ENCODE data around the gene PTTG1IP2.

PTTG1IP2 gene

GRCh38 chr7:90469554-90469953, at the start of gene PTTG1IP2:
Gene PTTG1IP2 (plus strand): TSS chr7:90469639. CDS start chr7:90469787, 148 bp downstream.
- no peak for DNase-seq

- DNase-seq: no peak
Observed at GRCh38 chr7:90421651-90422050, 47.8 kb upstream of the PTTG1IP2 start.

GRCh38 chr7:90424720-90425119, 44.7 kb upstream of the PTTG1IP2 start:
- DNase-seq: no peak

GRCh38 chr7:90425376-90425775, 44.1 kb upstream of the PTTG1IP2 start:
- DNase-seq: no peak

- no peak for DNase-seq
Observed at GRCh38 chr7:90430614-90431460, 38.6 kb upstream of the PTTG1IP2 start.

- no peak for DNase-seq
Observed at GRCh38 chr7:90432752-90433151, 36.7 kb upstream of the PTTG1IP2 start.

GRCh38 chr7:90433221-90433620, 36.2 kb upstream of the PTTG1IP2 start:
- no peak for DNase-seq

- DNase-seq: no peak
Observed at GRCh38 chr7:90445633-90446032, 23.8 kb upstream of the PTTG1IP2 start.

- DNase-seq: no peak
Observed at GRCh38 chr7:90446137-90446899, 23.1 kb upstream of the PTTG1IP2 start.

- no peak for DNase-seq
Observed at GRCh38 chr7:90453259-90453891, 16.1 kb upstream of the PTTG1IP2 start.

- DNase-seq: no peak
Observed at GRCh38 chr7:90453931-90454330, 15.5 kb upstream of the PTTG1IP2 start.

GRCh38 chr7:90455163-90456030, 14.0 kb upstream of the PTTG1IP2 start:
- peak; percentile 64 for DNase-seq

- DNase-seq: no peak
Observed at GRCh38 chr7:90458104-90458503, 11.3 kb upstream of the PTTG1IP2 start.

GRCh38 chr7:90459888-90460287, 9.6 kb upstream of the PTTG1IP2 start:
- DNase-seq: no peak

- DNase-seq: no peak
Observed at GRCh38 chr7:90461219-90461618, 8.2 kb upstream of the PTTG1IP2 start.

GRCh38 chr7:90463151-90463628, 6.2 kb upstream of the PTTG1IP2 start:
- DNase-seq: peak; percentile 12

- DNase-seq: no peak
Observed at GRCh38 chr7:90465816-90466215, 3.6 kb upstream of the PTTG1IP2 start.

- DNase-seq: no peak
Observed at GRCh38 chr7:90472805-90473540, 3.5 kb downstream of the PTTG1IP2 start.

- DNase-seq: no peak
Observed at GRCh38 chr7:90473814-90474213, 4.4 kb downstream of the PTTG1IP2 start.

- DNase-seq: peak; percentile 43
Observed at GRCh38 chr7:90474284-90475210, 5.1 kb downstream of the PTTG1IP2 start.

- DNase-seq: no peak
Observed at GRCh38 chr7:90483251-90483650, 13.8 kb downstream of the PTTG1IP2 start.

Measured in kidney glomerular epithelial cell (primary cell).